H1 (cell line): ENCODE data around the gene PPP1R1C. TPM values are rescaled to one million over a fixed set of nuclear protein-coding genes. Genes with fewer than 3 reads are reported as not detected.

Experiments
- CTCF ChIA-PET: fragments of 300-600 bp; sonication (Branson Sonifier 250); formaldehyde crosslinking; loops from one replicate; lab custom pipeline; 2021; ENCODE audit not compliant: partially characterized antibody; lab: Charles Lee
- POLR2A ChIA-PET: fragments of 300-600 bp; sonication (Branson Sonifier 250); formaldehyde crosslinking; loops from one replicate; lab custom pipeline; 2021; ENCODE audit warnings: inconsistent platforms; ENCODE audit not compliant: partially characterized antibody; lab: Charles Lee
- DNase-seq, 2 experiments: peaks; one replicate each; pipeline versions ENCODE4 v3.0.0 to v3.0.0-alpha.2; 2010 to 2022; ENCODE audit warnings: low spot score in 2 of 2, low read depth in 1 of 2, mixed read lengths in 1 of 2
- FAIRE-seq: peaks from 2 replicates; lab custom pipeline; 2011; peaks lifted over from hg19 to GRCh38; lab: Jason Lieb, UNC
- H2AFZ ChIP-seq: 2 replicates; pipeline ENCODE4 v1.8.1; 2012; ENCODE audit warnings: low read length, inconsistent platforms
- H2AK5ac ChIP-seq: 2 replicates; pipeline ENCODE4 v1.6.1; 2013; ENCODE audit warnings: low read depth, low read length
- H2BK120ac ChIP-seq: replicated peaks from 2 replicates; pipeline ENCODE3; 2013; ENCODE audit warnings: low read depth, low read length, inconsistent platforms
- H2BK12ac ChIP-seq: 2 replicates; pipeline ENCODE4 v1.6.1; 2013; ENCODE audit warnings: low read depth, low read length
- H2BK15ac ChIP-seq: 2 replicates; pipeline ENCODE4 v1.6.1; 2013; ENCODE audit warnings: low read length
- H2BK20ac ChIP-seq: 2 replicates; pipeline ENCODE4 v1.6.1; 2013; ENCODE audit warnings: low read length
- H2BK5ac ChIP-seq: 2 replicates; pipeline ENCODE4 v1.6.1; 2013; ENCODE audit warnings: low read depth, low read length
- H3K14ac ChIP-seq: 2 replicates; pipeline ENCODE4 v1.6.1; 2013; ENCODE audit warnings: inconsistent platforms; ENCODE audit not compliant: insufficient read length
- H3K18ac ChIP-seq: 2 replicates; pipeline ENCODE4 v1.6.1; 2013; ENCODE audit warnings: low read length; ENCODE audit errors: extremely low read depth
- H3K23ac ChIP-seq: 2 replicates; pipeline ENCODE4 v1.6.1; 2013; ENCODE audit warnings: inconsistent platforms; ENCODE audit not compliant: insufficient read length
- H3K23me2 ChIP-seq: 2 replicates; pipeline ENCODE4 v1.6.1; 2013; ENCODE audit warnings: low read depth, low read length
- H3K27ac ChIP-seq: 2 replicates; pipeline ENCODE4 v1.6.1; 2011; ENCODE audit warnings: low read depth, low read length, inconsistent platforms
- H3K27me3 ChIP-seq, 4 experiments: replicated peaks in 1 of 4; 1 replicate in 1 of 4; 2 replicates in 3 of 4; pipeline versions ENCODE4 v1.6.1 to v1.8.1; 2011 to 2013; ENCODE audit warnings: low read length in 3 of 4, mild to moderate bottlenecking in 3 of 4, inconsistent platforms in 2 of 4, mixed read lengths in 2 of 4, moderate library complexity in 1 of 4; ENCODE audit not compliant: control insufficient read depth in 3 of 4, insufficient read depth in 3 of 4; ENCODE audit errors: extremely low read depth in 1 of 4
- H3K36me3 ChIP-seq, 4 experiments: 2 replicates each; pipeline versions ENCODE4 v1.6.1 to v1.8.1; 2011 to 2013; ENCODE audit warnings: mild to moderate bottlenecking in 4 of 4, low read length in 3 of 4, moderate library complexity in 2 of 4, control low read depth in 1 of 4, inconsistent platforms in 1 of 4; ENCODE audit not compliant: insufficient read depth in 4 of 4, control insufficient read depth in 2 of 4
- H3K4ac ChIP-seq: replicated peaks from 2 replicates; pipeline ENCODE3; 2013; ENCODE audit warnings: low read length, low read depth, mixed read lengths, inconsistent platforms; ENCODE audit not compliant: insufficient read length
- H3K4me1 ChIP-seq, 4 experiments: replicated peaks in 1 of 4; 1 replicate in 1 of 4; 2 replicates in 3 of 4; pipeline versions ENCODE4 v1.6.1 to v1.8.1; 2011 to 2013; ENCODE audit warnings: low read length in 3 of 4, inconsistent platforms in 2 of 4, mixed read lengths in 1 of 4; ENCODE audit not compliant: insufficient read depth in 4 of 4, control insufficient read depth in 3 of 4
- H3K4me2 ChIP-seq, 2 experiments: 2 replicates each; pipeline versions ENCODE4 v1.6.1 to v1.8.1; 2011 to 2013; ENCODE audit warnings: low read depth in 2 of 2, low read length in 2 of 2, control low read depth in 1 of 2, inconsistent platforms in 1 of 2, mild to moderate bottlenecking in 1 of 2; ENCODE audit not compliant: insufficient read depth in 1 of 2
- H3K4me3 ChIP-seq, 4 experiments: fragments of 200-600, 300-600 bp in 1 of 4; sonication (generic), shearing (Covaris generic), sonication (Bioruptor Twin) in 1 of 4; 2 replicates each; pipeline versions ENCODE4 v1.5.1 to v1.8.1; 2011 to 2016; ENCODE audit warnings: low read length in 4 of 4, low read depth in 3 of 4, control low read depth in 2 of 4, inconsistent platforms in 2 of 4, mild to moderate bottlenecking in 2 of 4, mixed read lengths in 1 of 4, moderate library complexity in 1 of 4; ENCODE audit not compliant: insufficient read depth in 2 of 4; ENCODE audit errors: extremely low read depth in 1 of 4
- H3K56ac ChIP-seq: replicated peaks from 2 replicates; pipeline ENCODE3; 2013; ENCODE audit warnings: low read depth, mild to moderate bottlenecking, mixed read lengths, low read length, inconsistent platforms; ENCODE audit not compliant: insufficient read length
- H3K79me1 ChIP-seq: 2 replicates; pipeline ENCODE4 v1.6.1; 2013; ENCODE audit warnings: low read depth, low read length, control low read depth
- H3K79me2 ChIP-seq, 2 experiments: 2 replicates each; pipeline versions ENCODE4 v1.6.1 to v1.8.1; 2012 to 2013; ENCODE audit warnings: low read length in 2 of 2, mild to moderate bottlenecking in 2 of 2, inconsistent platforms in 1 of 2; ENCODE audit not compliant: insufficient read depth in 2 of 2, control insufficient read depth in 1 of 2
- H3K9ac ChIP-seq, 4 experiments: replicated peaks in 1 of 4; 1 replicate in 1 of 4; 2 replicates in 3 of 4; pipeline versions ENCODE4 v1.6.1 to v1.8.1; 2011 to 2013; ENCODE audit warnings: low read depth in 3 of 4, low read length in 3 of 4, control low read depth in 2 of 4, mild to moderate bottlenecking in 2 of 4, moderate library complexity in 2 of 4, inconsistent platforms in 1 of 4; ENCODE audit errors: extremely low read depth in 1 of 4
- H3K9me3 ChIP-seq, 2 experiments: 2 replicates each; pipeline versions ENCODE4 v1.6.1 to v1.8.1; 2012 to 2013; ENCODE audit warnings: mild to moderate bottlenecking in 2 of 2, moderate library complexity in 2 of 2, control low read depth in 1 of 2, inconsistent platforms in 1 of 2, low read depth in 1 of 2, low read length in 1 of 2, mixed read lengths in 1 of 2; ENCODE audit not compliant: insufficient read depth in 2 of 2
- H4K20me1 ChIP-seq, 2 experiments: replicated peaks in 1 of 2; 2 replicates each; pipeline versions ENCODE3 to v1.8.1; 2011 to 2013; ENCODE audit warnings: inconsistent platforms in 2 of 2, low read length in 2 of 2, mild to moderate bottlenecking in 1 of 2; ENCODE audit not compliant: insufficient read depth in 2 of 2, control insufficient read depth in 1 of 2
- H4K5ac ChIP-seq: 2 replicates; pipeline ENCODE4 v1.6.1; 2013; ENCODE audit warnings: low read length, low read depth, mixed read lengths, inconsistent platforms; ENCODE audit not compliant: insufficient read length
- H4K8ac ChIP-seq: 2 replicates; pipeline ENCODE4 v1.8.0; 2013; ENCODE audit warnings: mild to moderate bottlenecking, moderate library complexity, low read length, inconsistent platforms; ENCODE audit not compliant: insufficient read depth; ENCODE audit errors: extremely low read depth
- H4K91ac ChIP-seq: replicated peaks from 2 replicates; pipeline ENCODE3; 2013; ENCODE audit warnings: low read length, mixed read lengths, inconsistent platforms; ENCODE audit not compliant: insufficient read length
- ATF3 ChIP-seq: IDR thresholded peaks from 2 replicates; pipeline ENCODE4 v1.6.1; 2011; ENCODE audit warnings: low read depth, mild to moderate bottlenecking, low read length; ENCODE audit not compliant: insufficient read depth
- BRCA1 ChIP-seq: IDR thresholded peaks from 2 replicates; pipeline ENCODE4 v1.6.1; 2012; ENCODE audit warnings: low read depth, low read length, improper control_type of control experiment
- CHD1 ChIP-seq: IDR thresholded peaks from 2 replicates; pipeline ENCODE4 v1.6.1; 2012; ENCODE audit warnings: low read depth, low read length, improper control_type of control experiment
- HDAC6 ChIP-seq: IDR thresholded peaks from one replicate; pipeline ENCODE4 v1.7.1; 2012; ENCODE audit warnings: low read depth, mild to moderate bottlenecking, inconsistent platforms, low read length, moderate library complexity
- JUND ChIP-seq: IDR thresholded peaks from 2 replicates; pipeline ENCODE4 v1.6.1; 2011; ENCODE audit warnings: mild to moderate bottlenecking, improper control_type of control experiment, low read length
- RBBP5 ChIP-seq: IDR thresholded peaks from 2 replicates; pipeline ENCODE4 v1.7.1; 2012; ENCODE audit warnings: low read depth, mild to moderate bottlenecking, inconsistent platforms, low read length, moderate library complexity, borderline replicate concordance
- SIN3A ChIP-seq, 2 experiments: IDR thresholded peaks in 1 of 2; conservative IDR thresholded peaks in 1 of 2; 2 replicates each; pipeline ENCODE4 v1.6.1; 2011 to 2012; ENCODE audit warnings: low read length in 2 of 2, improper control_type of control experiment in 1 of 2, low read depth in 1 of 2, mild to moderate bottlenecking in 1 of 2
- SUZ12 ChIP-seq: fragments of 200-600 bp; sonication (generic); IDR thresholded peaks from 2 replicates; pipeline ENCODE4 v1.6.1; 2012; ENCODE audit warnings: mild to moderate bottlenecking, inconsistent platforms, low read length, moderate library complexity, mixed read lengths
- TAF7 ChIP-seq: optimal IDR thresholded peaks from 2 replicates; pipeline ENCODE3; 2011; ENCODE audit warnings: low read depth, mild to moderate bottlenecking, inconsistent platforms, low read length, moderate library complexity, borderline replicate concordance
- TBP ChIP-seq: IDR thresholded peaks from 2 replicates; pipeline ENCODE4 v1.6.1; 2011; ENCODE audit warnings: low read depth, low read length, improper control_type of control experiment
- TEAD4 ChIP-seq: IDR thresholded peaks from 2 replicates; pipeline ENCODE4 v1.6.1; 2012; ENCODE audit warnings: low read depth, low read length, inconsistent platforms, mixed read lengths
- ZNF274 ChIP-seq: IDR thresholded peaks from 2 replicates; pipeline ENCODE4 v1.7.0; 2012; ENCODE audit warnings: low read length, borderline replicate concordance; ENCODE audit errors: extremely low read depth
- WGBS, 2 experiments: shearing (Covaris generic) in 1 of 2; methylation state at CpG; one replicate each; pipeline versions ENCODE4 v1.1.6 to v1.1.7; 2013 to 2015; ENCODE audit warnings: low lambda C conversion rate in 2 of 2, mixed read lengths in 2 of 2, inconsistent platforms in 1 of 2, low coverage in 1 of 2, missing lambda C conversion rate in 1 of 2; ENCODE audit not compliant: insufficient replicate concordance in 2 of 2, insufficient coverage in 1 of 2, insufficient read length in 1 of 2; ENCODE audit errors: extremely low coverage in 1 of 2, missing lambda C conversion rate in 1 of 2; 5-methylcytosine and 5-hydroxymethylcytosine counted together
- polyA plus RNA-seq, 7 experiments: library from polyadenylated mRNA; depleted of rRNA in 3 of 7; stranded (reverse) in 5 of 7; unstranded in 2 of 7; fragments of >200 nt in 5 of 7; fragments of 200-250 nt in 2 of 7; gene quantifications; 1 replicate in 5 of 7; 2 replicates in 1 of 7; 4 replicates in 1 of 7; pipeline versions ENCODE4 v1.2.1 to v1.2.3, GENCODE V29; 2011 to 2013; ENCODE audit warnings: missing spikeins in 2 of 7, mixed read lengths in 2 of 7
- total RNA-seq: library from RNA; stranded (reverse); fragmentation: NEBNext Ultra II Directional; extraction: Animal tissue kit (Norgen Biotek cat#: 25700); gene quantifications from 2 replicates; pipeline ENCODE4 v1.2.1, GENCODE V29; 2021

PPP1R1C gene
- total and polyA plus RNA-seq, 2 of the 8 experiments (the other 6 are each of a cell fraction or from before 2014, with no cell fraction given), result 1.3 to 5.3 TPM

DNA sequence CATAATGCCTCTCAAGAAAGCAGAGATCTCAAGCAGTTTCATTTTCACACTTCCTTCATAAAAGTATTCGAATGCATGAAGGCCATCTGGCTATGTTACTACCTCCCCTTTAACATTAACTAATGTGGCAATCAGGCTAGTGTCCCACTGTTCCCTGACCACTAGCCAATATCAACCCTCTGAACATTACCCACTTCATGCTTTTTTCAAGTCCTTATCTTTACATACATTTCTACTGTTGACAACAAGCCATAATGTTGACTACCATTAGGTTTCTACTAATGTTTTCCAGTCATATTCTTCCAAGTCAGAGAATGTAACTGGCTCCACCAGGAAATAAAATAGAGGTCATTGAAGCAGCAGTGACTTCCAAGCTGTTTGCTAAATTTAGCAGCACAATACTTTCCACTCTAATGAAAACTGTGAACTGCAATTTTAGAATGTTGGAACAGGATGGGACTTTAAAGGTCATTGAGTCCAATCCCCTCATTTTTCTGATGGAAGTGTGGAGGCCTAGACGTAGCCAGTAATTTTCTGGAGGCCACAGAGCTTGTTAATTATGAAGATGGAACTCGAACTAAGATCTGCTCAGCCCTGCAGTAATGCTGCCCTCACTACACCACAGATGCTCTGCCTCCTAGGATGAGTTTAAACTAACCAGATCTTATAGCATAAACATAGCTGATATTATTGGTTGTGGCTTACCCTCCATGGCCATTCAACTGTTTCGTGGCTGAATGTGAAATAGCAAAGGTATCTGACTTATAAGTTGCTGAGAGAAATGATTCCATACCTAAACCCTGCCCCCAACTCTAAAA lies 630 bp upstream of the PPP1R1C start:
- POLR2A ChIA-PET, result no interaction called here
- Histone ChIP-seq H2BK5ac (no peak overlapping the region), H3K14ac (no peak overlapping the region), H2BK15ac (no peak overlapping the region), H3K23ac (no peak overlapping the region), H3K79me2 (no peaks in the 10 kb centered on the region), H4K20me1 (no peaks in the 10 kb centered on the region), H3K4me1 (no peaks in the 10 kb centered on the region), H3K79me1 (no peaks in the 10 kb centered on the region), H3K23me2 (no peaks in the 10 kb centered on the region), H4K8ac (no peak overlapping the region), H3K18ac (no peak overlapping the region), H3K56ac (no peak overlapping the region), H3K9me3 (no peaks in the 10 kb centered on the region), H3K4me3 (no peak overlapping the region), H3K4ac (no peak overlapping the region), H3K9ac (no peak overlapping the region), H3K4me2 (no peak overlapping the region), H2AFZ (no peak overlapping the region), H3K36me3 (no peaks in the 10 kb centered on the region), H3K27me3 (no peaks in the 10 kb centered on the region), H2BK20ac (no peak overlapping the region), H3K27ac (no peak overlapping the region), H2BK120ac (no peak overlapping the region), H2AK5ac (no peak overlapping the region), H4K5ac (no peak overlapping the region), H2BK12ac (no peak overlapping the region), H4K91ac (no peak overlapping the region)
- DNase-seq (no peak), FAIRE-seq (no peak)
- 90% methylated on average over 4 of the region's 4 CpGs; no CpG with 5 or more reads in 1 of the 2 experiments for WGBS, 2 experiments
- CTCF ChIA-PET, result interaction anchor here (0.6 to 1.6 kb wide), 3 partner anchors 31 to 774 kb away, joined by 4 to 8 read pairs (median 6); no protein-coding TSS in a partner anchor
- TF ChIP-seq TEAD4 (no peak), ATF3 (no peak), TBP (no peak), ZNF274 (no peak), SUZ12 (no peak), BRCA1 (no peak), RBBP5 (no peak), TAF7 (no peak), CHD1 (no peak), SIN3A (conservative IDR thresholded peaks at IDR 0.05 in 1 of 2, IDR thresholded peaks at IDR 0.05 in 1 of 2; ENCODE audit: low read depth in 1 of 2, low read length in 2 of 2) (no peak), JUND (no peak), HDAC6 (no peak)
